UCSD-AML1 (cell line): ENCODE measurements around the gene CCSER1.
"Not testable (repeated sequence)": the region's sequence is repeated elsewhere in the genome, so short reads cannot be mapped to it uniquely, and the experiment has no call there.

Experiments
- DNase-seq: peaks from one replicate; lab custom pipeline; 2025; ENCODE audit not compliant: unreplicated experiment; lab: John Stamatoyannopoulos, UW

CCSER1 gene

GRCh38 chr4:91462566-91462965, 1335.4 kb downstream of the CCSER1 start:
- DNase-seq = not testable (repeated sequence)

GRCh38 chr4:91470671-91471070, 1343.5 kb downstream of the CCSER1 start:
- DNase-seq = no peak

- no peak for DNase-seq
These were observed 1344.1 kb downstream of the CCSER1 start for GRCh38 chr4:91471280-91471679.

DNA sequence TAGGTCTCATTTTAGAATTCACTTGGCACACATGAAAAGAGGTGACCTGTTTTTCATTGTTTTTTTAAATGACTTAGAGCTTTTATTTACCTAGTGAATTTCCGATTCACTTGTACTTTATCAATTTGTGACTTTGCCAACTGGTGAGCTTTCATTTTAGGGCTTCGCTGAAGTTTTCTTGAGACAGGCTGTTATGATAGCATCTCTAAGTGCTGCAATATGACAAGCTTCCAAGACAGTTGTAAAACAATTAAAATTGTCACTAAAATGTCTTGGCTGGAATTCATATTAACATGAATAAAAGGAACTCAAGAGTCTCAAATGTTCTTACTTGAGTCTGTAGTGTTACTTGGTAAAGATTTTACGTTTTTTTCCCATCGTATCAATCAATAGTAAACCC, 1344.9 kb downstream of the CCSER1 start:
- no peak for DNase-seq

DNA sequence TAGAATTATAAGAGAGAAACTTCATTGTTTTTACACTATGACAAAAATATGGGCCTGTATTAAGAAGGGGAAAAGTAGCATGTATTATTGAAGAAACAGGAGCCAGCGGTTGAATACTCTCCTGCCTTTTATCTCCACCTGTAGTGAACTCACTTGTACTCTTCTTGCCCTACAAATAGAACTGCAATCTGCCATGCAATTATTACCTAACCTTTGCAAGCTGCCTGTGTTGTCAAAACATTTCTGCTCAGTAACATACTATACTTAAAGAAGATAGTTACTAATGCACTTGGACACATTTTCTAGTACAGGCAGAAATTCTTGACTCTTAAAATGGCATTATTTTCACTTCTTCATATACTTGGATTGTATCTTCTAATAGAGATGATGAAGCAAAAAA, 1358.2 kb downstream of the CCSER1 start:
- DNase-seq = no peak

- no peak for DNase-seq
These were observed 1361.8 kb downstream of the CCSER1 start for GRCh38 chr4:91488946-91489345.

GRCh38 chr4:91497892-91498291, 1370.7 kb downstream of the CCSER1 start:
- DNase-seq = no peak

DNA sequence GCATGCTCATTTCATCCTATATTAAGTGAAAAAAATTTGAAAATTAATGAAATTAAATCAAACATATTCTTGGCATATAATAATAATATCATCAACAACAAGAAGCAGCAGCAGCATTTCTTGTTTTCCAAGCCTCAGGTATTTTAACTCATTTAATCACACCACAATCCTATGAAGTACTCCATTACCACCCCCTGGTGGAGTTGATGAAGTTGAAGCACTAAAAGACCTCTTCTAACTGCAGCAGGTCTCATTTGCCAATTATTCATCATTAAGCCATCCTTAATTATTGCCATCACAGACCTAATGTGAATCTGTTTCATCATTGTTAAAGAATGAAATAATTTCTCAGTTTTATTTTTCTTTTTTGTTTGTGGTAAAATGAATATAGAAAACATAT, 1375.2 kb downstream of the CCSER1 start:
- DNase-seq = no peak

DNA sequence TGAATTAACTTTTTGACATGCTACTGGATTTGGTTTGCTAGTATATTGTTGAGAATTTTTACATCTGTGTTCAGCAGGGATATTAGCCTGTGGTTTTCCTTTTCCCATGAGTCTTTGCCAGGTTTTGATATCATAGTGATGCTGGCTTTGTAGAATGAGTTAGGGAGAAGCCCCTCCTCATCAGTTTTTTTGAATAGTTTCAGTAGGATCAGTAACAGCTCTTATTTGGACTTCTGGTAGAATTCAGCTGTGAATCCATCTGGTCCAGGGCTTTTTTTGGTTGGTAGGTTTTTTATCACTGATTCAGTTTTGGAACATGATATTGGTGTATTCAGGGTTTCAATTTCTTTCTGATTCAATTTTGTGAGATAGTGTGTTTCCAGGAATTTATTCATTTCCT, 1386.1 kb downstream of the CCSER1 start:
- DNase-seq = no peak

GRCh38 chr4:91519155-91519554, 1392.0 kb downstream of the CCSER1 start:
- DNase-seq = no peak

GRCh38 chr4:91525621-91526020, 1398.4 kb downstream of the CCSER1 start:
- DNase-seq = no peak

DNA sequence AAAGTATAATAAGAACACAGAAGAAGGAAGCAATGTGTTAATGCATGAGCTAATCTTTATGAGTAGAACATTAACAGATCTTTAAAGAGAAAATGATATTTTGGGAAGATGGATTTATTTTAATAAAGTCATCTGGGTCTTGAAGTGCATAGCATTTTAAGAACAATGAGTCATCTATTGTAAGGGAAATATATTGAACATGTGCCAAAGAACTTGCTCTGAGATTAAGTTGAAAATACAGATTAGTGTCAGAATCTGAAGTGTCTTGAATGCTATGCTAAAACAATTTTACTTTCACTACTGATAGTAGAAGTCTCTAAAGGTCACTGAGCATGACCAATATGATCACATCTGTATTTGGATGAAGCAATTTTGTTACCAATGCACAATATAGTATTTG, 1399.9 kb downstream of the CCSER1 start:
- no peak for DNase-seq

- no peak for DNase-seq
These were observed 1440.4 kb downstream of the CCSER1 start for GRCh38 chr4:91567594-91567993.

- no peak for DNase-seq
These were observed 1450.7 kb downstream of the CCSER1 start for GRCh38 chr4:91577864-91578263.

GRCh38 chr4:91590260-91590659, 1463.1 kb downstream of the CCSER1 start:
- DNase-seq = no peak

GRCh38 chr4:91592125-91592524, 1464.9 kb downstream of the CCSER1 start:
- no peak for DNase-seq

GRCh38 chr4:91596718-91597117, 1469.5 kb downstream of the CCSER1 start:
- DNase-seq = no peak

- DNase-seq = peak; percentile 1
These were observed 1471.5 kb downstream of the CCSER1 start for GRCh38 chr4:91598696-91599095.

- no peak for DNase-seq
These were observed 1473.1 kb downstream of the CCSER1 start for GRCh38 chr4:91600301-91600700.

DNA sequence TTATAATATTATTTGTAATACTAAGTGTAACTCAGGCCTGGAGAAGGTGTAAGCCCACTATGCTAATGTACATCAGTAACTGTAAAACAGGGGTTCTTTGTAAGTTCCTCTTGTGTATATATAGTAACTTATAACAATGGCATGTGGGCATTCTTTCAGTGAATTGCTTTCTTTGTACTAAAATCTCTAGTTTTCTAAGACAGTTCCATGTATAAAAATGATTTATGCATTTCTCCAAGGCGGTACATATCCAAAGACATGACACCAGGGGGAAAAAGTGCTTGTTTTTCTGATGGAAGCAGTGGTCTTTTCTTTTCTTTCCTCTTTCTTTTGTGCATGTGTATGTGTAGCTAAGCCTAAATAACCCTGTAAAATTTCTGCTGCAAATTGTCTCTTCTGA, 1474.2 kb downstream of the CCSER1 start:
- no peak for DNase-seq

DNA sequence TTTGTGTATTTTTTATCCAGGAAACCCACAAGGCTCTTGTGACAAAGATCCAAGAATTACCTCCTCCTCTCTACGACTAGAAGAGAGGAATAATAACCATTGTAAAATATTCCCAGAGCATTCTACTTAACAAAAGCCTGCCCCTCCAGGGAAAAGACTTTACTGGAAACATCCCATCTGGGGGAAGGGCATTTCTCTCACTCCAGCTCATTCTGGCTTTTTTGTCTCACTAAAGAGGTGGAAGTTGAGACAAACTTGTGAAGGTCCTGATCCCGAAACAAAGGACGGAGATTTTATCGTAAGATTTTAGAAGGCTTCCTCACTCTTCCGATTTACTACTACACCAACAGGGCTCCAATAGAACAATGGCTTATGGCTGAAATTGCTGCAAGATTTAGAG, 1484.6 kb downstream of the CCSER1 start:
- no peak for DNase-seq

DNA sequence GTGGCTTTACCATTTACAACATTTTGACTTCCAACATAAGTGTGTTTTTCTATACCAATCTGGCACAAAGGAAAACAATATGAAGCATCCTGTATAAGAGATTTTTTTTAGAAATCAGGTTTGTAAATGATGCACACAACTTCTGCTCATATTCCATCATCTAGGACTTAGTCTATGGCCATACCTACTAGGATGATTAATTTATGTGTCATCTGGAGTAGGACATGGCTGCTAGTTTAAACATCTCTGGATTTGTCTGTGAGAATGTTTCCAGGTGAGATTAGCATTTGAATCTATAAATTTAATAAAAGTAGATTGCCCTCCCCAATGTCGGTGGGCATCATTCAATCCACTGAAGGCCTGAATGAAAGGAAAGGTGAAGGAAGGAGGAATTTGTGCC, 1493.8 kb downstream of the CCSER1 start:
- DNase-seq = no peak

DNA sequence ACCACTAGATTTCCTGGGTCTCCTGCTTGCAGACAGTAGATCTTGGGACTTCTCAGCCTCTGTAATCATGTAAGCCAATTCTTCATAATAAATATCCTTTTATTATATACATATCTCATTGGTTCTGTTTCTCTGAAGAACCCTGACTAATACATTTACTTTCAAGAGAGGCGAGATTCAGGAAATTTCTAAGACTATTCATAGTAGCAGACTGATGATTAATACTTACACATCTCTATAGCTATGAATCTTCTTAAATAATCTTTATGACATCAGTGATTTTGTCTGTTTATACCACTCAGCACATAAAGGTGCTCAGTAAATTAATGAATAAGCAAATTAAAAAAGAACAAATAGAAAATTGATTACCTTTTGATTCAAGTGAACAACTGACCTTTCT, 1494.3 kb downstream of the CCSER1 start:
- DNase-seq = no peak
